ENCODE results near the gene WEE2.

DNA sequence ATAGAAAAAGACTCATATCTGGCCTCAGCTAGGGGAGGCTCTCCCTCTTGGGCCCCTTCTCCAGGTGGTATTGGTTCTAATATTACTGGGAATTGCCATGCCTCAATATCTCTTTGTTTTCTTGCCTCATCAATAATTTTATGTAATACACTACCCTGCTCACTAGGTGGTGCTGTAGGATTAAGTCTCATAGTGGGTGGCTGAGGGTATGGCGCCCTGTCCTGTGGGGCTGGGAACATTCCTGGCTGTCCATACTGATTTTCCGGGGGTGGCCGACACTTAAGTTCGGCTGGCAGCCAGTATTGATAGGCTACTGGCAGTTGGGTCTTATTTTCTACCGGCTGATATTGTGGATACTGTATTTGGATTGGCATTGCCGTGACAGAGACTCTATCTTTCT is 46.8 kb downstream of the WEE2 start:
- TF ChIP-seq MYC (IDR thresholded peaks at IDR 0.05; ENCODE audit: low read depth, low read length) (no peak), POLR2A (IDR thresholded peaks at IDR 0.05; ENCODE audit: extremely low read depth, insufficient read length) (no peak)
- TF ChIP-seq, protein P1, sequence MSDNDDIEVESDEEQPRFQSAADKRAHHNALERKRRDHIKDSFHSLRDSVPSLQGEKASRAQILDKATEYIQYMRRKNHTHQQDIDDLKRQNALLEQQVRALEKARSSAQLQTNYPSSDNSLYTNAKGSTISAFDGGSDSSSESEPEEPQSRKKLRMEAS (IDR thresholded peaks at IDR 0.05; ENCODE audit: low read depth, low read length) = no peak
- TF ChIP-seq, protein P2, sequence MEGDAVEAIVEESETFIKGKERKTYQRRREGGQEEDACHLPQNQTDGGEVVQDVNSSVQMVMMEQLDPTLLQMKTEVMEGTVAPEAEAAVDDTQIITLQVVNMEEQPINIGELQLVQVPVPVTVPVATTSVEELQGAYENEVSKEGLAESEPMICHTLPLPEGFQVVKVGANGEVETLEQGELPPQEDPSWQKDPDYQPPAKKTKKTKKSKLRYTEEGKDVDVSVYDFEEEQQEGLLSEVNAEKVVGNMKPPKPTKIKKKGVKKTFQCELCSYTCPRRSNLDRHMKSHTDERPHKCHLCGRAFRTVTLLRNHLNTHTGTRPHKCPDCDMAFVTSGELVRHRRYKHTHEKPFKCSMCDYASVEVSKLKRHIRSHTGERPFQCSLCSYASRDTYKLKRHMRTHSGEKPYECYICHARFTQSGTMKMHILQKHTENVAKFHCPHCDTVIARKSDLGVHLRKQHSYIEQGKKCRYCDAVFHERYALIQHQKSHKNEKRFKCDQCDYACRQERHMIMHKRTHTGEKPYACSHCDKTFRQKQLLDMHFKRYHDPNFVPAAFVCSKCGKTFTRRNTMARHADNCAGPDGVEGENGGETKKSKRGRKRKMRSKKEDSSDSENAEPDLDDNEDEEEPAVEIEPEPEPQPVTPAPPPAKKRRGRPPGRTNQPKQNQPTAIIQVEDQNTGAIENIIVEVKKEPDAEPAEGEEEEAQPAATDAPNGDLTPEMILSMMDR (IDR thresholded peaks at IDR 0.05; ENCODE audit: low read depth, low read length) = peak; percentile 54

Data from NB4 (cell line).